ENCODE measurements around the gene FBLL1.
"Not testable (repeated sequence)": the region's sequence is repeated elsewhere in the genome, so short reads cannot be mapped to it uniquely, and the experiment has no call there.

FBLL1 gene

DNA sequence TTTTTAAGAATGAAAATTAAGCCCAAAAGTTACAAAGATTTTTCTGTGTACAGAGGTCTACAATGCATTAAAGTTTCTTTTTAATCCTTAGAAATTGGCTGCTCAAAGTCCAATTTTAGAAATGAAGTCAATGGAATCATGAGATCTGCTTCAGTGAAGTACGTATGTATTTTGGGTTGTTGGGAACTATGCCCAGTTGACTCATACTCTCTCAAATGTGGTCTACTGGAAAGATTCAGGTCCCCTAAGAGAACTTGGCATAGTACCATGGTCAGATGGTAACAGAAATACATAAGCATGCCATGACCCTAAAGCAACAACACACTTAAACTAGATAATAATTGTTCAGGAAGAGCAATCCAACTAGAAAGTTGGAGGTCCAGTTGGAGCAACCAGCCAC lies 23.0 kb downstream of the FBLL1 start:
- no peak for DNase-seq (ENCODE audit: low read depth in 2 of 3, low spot score in 1 of 3)

DNA sequence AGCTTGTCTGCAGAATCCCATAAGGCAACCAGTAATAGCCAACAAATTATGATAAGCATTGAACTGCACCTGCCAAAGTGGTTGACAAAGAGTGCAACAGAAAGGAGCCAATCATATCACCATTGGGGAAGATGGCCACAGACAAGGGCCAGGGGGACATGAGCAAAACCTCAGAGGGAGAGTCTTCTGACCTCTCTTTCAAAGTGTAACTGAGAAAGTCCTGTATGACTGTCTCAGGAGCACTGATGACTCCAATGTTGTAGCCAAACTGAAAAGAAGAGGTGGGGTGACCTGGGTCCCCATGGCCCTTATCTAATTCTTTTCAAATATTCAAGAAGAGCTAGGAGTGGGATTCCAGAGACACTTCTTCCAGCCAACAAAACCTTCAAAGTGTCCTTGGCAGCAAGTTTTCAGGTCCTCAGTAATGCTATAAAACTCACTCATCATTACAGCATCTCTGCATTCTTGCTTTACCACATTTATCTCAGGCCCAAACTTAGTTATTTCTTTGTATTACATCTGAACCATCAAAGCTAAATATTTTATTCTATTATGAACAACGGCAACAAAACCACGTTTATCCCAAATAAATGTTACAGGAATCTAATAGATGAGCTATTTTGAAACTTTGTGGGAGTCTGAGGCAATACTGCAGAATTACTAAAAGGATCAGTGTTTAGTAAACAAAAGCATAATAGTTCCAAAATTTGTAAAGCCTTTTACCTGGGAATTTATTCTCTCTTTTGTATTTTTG lies 24.4 kb downstream of the FBLL1 start:
- DNase-seq (ENCODE audit: low read depth in 2 of 3, low spot score in 1 of 3), result no peak

DNA sequence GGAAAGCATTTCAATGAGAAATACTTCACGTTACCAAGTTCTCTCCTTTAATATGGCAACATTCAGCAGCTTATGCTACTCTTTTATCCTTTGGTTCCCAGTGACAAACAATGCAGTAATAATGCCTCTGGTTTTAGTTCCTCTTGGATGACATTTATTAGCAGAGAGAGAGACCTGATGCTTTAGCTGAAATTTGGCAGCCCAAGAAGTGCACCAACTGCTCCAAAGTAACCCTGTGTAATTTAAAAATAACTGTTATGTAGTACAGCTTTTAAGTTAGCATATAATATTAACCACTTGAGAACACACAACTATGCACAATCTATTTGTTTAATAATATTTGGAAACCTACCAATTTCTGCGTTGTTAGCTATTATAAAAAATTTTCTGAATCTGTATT lies 28.3 kb downstream of the FBLL1 start:
- DNase-seq (ENCODE audit: low read depth in 2 of 3, low spot score in 1 of 3), result no peak

- no peak for DNase-seq (ENCODE audit: low read depth in 2 of 3, low spot score in 1 of 3)
Measured at GRCh38 chr5:168562279-168562678, 33.2 kb downstream of the FBLL1 start.

DNA sequence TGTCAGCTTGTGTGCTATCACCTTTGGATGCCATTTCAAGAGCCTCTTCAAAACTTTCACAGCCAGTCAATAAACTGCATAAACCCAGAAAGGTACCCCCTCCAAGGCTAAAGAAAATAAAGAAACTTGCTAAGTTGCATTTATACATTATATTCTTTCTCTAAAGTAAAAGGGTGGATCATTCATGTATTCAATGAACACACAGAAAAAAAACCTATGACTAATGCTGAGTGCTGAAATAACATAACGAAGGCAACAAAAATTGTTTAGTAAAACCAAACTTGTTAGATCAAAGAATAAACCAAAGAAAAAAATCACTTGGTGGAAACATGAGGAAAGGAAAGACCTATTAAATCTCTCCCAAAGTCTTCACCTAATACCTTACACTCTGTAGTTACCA lies 34.9 kb downstream of the FBLL1 start:
- DNase-seq (ENCODE audit: low read depth in 2 of 3, low spot score in 1 of 3), result no peak

GRCh38 chr5:168568738-168569137 lies 39.6 kb downstream of the FBLL1 start:
- DNase-seq (ENCODE audit: low read depth in 2 of 3, low spot score in 1 of 3), result no peak

GRCh38 chr5:168570490-168571328 lies 41.6 kb downstream of the FBLL1 start:
- DNase-seq (ENCODE audit: low read depth in 2 of 3, low spot score in 1 of 3), result no peak

DNA sequence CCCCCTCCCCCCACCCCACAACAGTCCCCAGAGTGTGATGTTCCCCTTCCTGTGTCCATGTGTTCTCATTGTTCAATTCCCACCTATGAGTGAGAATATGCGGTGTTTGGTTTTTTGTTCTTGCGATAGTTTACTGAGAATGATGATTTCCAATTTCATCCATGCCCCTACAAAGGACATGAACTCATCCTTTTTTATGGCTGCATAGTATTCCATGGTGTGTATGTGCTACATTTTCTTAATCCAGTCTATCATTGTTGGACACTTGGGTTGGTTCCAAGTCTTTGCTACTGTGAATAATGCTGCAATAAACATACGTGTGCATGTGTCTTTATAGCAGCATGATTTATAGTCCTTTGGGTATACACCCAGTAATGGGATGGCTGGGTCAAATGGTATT lies 44.6 kb downstream of the FBLL1 start:
- DNase-seq (ENCODE audit: low read depth in 2 of 3, low spot score in 1 of 3), result not testable (repeated sequence)

- DNase-seq (ENCODE audit: low read depth in 2 of 3, low spot score in 1 of 3), result not testable (repeated sequence)
Measured at GRCh38 chr5:168574156-168574555, 45.1 kb downstream of the FBLL1 start.

GRCh38 chr5:168575391-168576372 lies 46.6 kb downstream of the FBLL1 start:
- no peak for DNase-seq (ENCODE audit: low read depth in 2 of 3, low spot score in 1 of 3)

- no peak for DNase-seq (ENCODE audit: low read depth in 2 of 3, low spot score in 1 of 3)
Measured at GRCh38 chr5:168578006-168578405, 48.9 kb downstream of the FBLL1 start.

DNA sequence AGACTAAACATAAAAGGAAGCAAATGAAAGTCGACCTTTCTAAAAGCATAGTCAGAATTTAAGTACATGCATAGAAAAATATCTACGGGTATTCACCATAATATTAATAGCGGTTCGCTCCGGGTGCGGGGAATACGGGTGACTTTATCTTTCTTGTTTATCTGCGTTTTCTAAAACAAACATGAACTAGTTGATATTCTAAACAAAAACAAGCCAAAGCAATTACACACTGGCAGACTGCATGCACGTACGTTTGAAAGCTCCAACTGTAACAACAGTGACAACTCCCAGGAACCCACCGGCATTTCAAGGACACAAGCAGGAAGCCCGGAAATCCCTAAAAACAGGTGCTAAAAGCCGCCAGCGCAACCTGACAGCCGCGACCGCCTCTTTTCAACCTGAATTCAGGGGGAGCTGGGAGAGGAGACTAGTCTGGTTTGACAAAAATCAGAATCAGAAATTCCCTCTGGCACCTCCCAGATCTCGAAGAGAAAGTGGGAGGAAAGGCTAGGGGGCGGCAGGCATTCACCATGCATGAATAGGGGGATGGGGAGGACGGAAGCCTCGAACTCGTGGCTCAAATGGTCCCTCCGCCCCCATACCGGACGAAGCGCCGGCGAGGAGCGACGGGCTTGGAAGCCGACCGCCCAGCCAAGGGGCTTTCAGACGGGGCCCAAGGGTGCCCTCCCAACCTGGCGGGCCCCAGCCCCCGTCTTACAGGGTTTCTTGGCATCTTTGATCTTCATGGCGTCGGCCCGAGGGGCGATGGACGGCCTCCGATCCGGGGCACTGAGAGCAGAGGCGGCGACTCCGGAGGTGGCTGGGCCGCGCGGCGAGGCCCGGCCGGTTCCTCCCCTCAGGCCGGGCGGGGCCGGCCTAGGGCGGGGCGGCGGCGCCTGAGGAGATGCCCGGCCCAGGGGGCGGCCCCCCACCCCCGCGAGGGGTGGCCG lies 49.7 kb downstream of the FBLL1 start, which contains the start of gene PANK3:
Gene PANK3 (minus strand): TSS at position 831 of the 950 bp plus-strand sequence. CDS start 85 bp downstream, at position 746.
- DNase-seq (ENCODE audit: low read depth in 2 of 3, low spot score in 1 of 3), result peak in 1 of 3 donors; percentile 26

DNA sequence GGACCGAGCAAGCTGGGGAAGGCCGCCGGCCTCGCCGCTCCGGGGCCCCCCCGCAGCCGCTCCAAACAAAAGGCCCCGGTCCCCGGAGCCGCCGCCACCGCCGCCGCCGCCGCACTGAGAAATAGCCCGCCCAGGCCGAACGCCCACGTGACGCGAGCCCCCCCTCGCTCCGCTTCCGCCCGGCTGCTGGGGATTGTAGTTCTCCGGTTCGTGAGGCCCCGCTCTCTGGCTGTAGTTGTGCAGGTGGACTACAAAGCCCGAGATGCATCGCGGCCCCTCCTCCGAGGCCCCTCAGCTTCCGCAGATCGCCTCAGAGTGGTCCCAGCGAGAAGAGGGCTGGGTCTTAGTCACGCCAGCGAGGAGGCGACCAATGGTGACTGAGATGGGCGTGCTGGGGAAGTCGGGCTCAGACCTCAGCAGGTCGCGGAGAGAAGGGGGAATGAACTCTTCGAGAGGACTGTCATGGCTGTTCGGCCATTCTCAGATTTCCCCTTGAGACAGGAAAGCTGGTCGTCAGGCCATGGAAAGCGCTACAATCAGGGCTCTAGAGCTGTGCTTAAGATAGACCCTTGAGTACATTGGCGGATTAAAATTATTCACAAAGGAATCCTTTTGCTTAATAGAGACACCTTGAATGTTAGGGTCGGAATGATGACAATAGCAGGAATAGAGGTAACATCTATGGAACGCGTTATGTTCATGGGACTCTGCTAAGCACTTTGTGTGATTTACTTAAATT lies 50.6 kb downstream of the FBLL1 start:
- DNase-seq (ENCODE audit: low read depth in 2 of 3, low spot score in 1 of 3), result peak; percentile 88 to 96 (median 95)

DNA sequence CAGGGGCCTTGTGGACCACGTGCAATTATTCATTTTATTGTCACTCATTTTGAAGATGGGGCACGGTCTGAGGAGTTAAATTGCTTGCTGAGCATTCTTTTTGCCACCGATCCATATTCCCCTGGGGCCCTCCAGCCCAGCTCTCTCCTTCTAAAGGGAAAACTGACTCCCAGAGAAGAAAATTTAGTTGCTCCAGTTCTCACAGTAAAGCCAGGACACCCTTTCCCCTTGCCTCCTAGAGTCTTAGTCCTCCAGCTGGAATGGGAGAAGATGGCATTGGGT lies 51.1 kb downstream of the FBLL1 start:
- DNase-seq (ENCODE audit: low read depth in 2 of 3, low spot score in 1 of 3), result no peak
